ENCODE results near the gene GLI2. TPM values are rescaled to one million over a fixed set of nuclear protein-coding genes. Genes with fewer than 3 reads are reported as not detected.

Gene GLI2
- total and polyA plus RNA-seq, 2 experiments from 2014 or later, result 53.6 to 57.0 TPM

DNA sequence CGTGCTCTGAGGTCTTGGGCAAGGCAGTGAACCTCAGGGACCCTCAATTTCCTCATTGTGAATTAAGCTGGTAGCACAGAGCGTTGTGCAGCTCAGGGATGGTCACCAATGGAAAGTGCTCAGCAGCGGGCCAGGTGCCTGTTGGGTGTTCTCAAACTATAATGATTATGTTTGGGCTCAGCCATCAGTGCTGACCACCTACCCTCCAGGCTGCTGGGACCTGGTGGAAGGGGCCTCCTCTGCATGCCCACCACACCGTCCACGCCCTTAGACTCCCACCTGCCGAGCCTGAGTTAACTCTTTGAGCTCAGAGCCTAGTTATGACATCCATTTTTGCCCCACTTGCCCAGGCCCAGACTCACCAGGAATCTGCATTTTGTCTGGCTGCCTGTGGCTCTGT is 35.0 kb downstream of the GLI2 start:
- Histone ChIP-seq H3K4me1 (ENCODE audit: insufficient read depth) (peaks cover 58% of the 10 kb centered on the region), H3F3A (replicated peaks; ENCODE audit: low read depth) (0 out of 2 replicates have a peak, but pooled peaks cover 9% of the 10 kb centered on the region), H2AFZ (no peak overlapping the region), H4K20me1 (replicated peaks; ENCODE audit: insufficient read depth) (peaks cover 72% of the 10 kb centered on the region), H3K4me2 (0 out of 2 replicates have a peak overlapping the region, but pooled peaks have one; percentile 37), H3K27ac (ENCODE audit: low read depth) (no peak overlapping the region), H3K36me3 (ENCODE audit: insufficient read depth) (no peaks in the 10 kb centered on the region), H3K9me2 (ENCODE audit: insufficient read depth) (no peaks in the 10 kb centered on the region), H3K79me2 (replicated peaks; ENCODE audit: insufficient read depth) (peaks cover 98% of the 10 kb centered on the region), H3K27me3 (ENCODE audit: insufficient read depth) (no peaks in the 10 kb centered on the region), H3K4me3 (no peak overlapping the region)
- no peaks in the 10 kb centered on the region for H3K36me3 Mint-ChIP-seq (ENCODE audit: low read depth)
- no peak overlapping the region for H3K27ac Mint-ChIP-seq
- peaks cover 87% of the 10 kb centered on the region for H3K4me1 Mint-ChIP-seq
- TF ChIP-seq STAT1 (IDR thresholded peaks at IDR 0.05; ENCODE audit: unreplicated experiment) (no peak), ZNF114 (CRISPR knock-in tag; IDR thresholded peaks at IDR 0.05) (no peak), EZH2 (IDR thresholded peaks at IDR 0.05; ENCODE audit: low read depth, unreplicated experiment) (no peak), EZH2phosphoT487 (IDR thresholded peaks at IDR 0.05; ENCODE audit: unreplicated experiment) (no peak), NANOG (IDR thresholded peaks at IDR 0.05; ENCODE audit: borderline replicate concordance) (no peak)
- TF ChIP-seq, protein P1, sequence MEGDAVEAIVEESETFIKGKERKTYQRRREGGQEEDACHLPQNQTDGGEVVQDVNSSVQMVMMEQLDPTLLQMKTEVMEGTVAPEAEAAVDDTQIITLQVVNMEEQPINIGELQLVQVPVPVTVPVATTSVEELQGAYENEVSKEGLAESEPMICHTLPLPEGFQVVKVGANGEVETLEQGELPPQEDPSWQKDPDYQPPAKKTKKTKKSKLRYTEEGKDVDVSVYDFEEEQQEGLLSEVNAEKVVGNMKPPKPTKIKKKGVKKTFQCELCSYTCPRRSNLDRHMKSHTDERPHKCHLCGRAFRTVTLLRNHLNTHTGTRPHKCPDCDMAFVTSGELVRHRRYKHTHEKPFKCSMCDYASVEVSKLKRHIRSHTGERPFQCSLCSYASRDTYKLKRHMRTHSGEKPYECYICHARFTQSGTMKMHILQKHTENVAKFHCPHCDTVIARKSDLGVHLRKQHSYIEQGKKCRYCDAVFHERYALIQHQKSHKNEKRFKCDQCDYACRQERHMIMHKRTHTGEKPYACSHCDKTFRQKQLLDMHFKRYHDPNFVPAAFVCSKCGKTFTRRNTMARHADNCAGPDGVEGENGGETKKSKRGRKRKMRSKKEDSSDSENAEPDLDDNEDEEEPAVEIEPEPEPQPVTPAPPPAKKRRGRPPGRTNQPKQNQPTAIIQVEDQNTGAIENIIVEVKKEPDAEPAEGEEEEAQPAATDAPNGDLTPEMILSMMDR (conservative IDR thresholded peaks at IDR 0.05; ENCODE audit: low read depth in 2 of 2), result no peak
- TF ChIP-seq, protein P2, sequence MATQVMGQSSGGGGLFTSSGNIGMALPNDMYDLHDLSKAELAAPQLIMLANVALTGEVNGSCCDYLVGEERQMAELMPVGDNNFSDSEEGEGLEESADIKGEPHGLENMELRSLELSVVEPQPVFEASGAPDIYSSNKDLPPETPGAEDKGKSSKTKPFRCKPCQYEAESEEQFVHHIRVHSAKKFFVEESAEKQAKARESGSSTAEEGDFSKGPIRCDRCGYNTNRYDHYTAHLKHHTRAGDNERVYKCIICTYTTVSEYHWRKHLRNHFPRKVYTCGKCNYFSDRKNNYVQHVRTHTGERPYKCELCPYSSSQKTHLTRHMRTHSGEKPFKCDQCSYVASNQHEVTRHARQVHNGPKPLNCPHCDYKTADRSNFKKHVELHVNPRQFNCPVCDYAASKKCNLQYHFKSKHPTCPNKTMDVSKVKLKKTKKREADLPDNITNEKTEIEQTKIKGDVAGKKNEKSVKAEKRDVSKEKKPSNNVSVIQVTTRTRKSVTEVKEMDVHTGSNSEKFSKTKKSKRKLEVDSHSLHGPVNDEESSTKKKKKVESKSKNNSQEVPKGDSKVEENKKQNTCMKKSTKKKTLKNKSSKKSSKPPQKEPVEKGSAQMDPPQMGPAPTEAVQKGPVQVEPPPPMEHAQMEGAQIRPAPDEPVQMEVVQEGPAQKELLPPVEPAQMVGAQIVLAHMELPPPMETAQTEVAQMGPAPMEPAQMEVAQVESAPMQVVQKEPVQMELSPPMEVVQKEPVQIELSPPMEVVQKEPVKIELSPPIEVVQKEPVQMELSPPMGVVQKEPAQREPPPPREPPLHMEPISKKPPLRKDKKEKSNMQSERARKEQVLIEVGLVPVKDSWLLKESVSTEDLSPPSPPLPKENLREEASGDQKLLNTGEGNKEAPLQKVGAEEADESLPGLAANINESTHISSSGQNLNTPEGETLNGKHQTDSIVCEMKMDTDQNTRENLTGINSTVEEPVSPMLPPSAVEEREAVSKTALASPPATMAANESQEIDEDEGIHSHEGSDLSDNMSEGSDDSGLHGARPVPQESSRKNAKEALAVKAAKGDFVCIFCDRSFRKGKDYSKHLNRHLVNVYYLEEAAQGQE (IDR thresholded peaks at IDR 0.05; ENCODE audit: unreplicated experiment), result no peak
- TF ChIP-seq, protein P3, sequence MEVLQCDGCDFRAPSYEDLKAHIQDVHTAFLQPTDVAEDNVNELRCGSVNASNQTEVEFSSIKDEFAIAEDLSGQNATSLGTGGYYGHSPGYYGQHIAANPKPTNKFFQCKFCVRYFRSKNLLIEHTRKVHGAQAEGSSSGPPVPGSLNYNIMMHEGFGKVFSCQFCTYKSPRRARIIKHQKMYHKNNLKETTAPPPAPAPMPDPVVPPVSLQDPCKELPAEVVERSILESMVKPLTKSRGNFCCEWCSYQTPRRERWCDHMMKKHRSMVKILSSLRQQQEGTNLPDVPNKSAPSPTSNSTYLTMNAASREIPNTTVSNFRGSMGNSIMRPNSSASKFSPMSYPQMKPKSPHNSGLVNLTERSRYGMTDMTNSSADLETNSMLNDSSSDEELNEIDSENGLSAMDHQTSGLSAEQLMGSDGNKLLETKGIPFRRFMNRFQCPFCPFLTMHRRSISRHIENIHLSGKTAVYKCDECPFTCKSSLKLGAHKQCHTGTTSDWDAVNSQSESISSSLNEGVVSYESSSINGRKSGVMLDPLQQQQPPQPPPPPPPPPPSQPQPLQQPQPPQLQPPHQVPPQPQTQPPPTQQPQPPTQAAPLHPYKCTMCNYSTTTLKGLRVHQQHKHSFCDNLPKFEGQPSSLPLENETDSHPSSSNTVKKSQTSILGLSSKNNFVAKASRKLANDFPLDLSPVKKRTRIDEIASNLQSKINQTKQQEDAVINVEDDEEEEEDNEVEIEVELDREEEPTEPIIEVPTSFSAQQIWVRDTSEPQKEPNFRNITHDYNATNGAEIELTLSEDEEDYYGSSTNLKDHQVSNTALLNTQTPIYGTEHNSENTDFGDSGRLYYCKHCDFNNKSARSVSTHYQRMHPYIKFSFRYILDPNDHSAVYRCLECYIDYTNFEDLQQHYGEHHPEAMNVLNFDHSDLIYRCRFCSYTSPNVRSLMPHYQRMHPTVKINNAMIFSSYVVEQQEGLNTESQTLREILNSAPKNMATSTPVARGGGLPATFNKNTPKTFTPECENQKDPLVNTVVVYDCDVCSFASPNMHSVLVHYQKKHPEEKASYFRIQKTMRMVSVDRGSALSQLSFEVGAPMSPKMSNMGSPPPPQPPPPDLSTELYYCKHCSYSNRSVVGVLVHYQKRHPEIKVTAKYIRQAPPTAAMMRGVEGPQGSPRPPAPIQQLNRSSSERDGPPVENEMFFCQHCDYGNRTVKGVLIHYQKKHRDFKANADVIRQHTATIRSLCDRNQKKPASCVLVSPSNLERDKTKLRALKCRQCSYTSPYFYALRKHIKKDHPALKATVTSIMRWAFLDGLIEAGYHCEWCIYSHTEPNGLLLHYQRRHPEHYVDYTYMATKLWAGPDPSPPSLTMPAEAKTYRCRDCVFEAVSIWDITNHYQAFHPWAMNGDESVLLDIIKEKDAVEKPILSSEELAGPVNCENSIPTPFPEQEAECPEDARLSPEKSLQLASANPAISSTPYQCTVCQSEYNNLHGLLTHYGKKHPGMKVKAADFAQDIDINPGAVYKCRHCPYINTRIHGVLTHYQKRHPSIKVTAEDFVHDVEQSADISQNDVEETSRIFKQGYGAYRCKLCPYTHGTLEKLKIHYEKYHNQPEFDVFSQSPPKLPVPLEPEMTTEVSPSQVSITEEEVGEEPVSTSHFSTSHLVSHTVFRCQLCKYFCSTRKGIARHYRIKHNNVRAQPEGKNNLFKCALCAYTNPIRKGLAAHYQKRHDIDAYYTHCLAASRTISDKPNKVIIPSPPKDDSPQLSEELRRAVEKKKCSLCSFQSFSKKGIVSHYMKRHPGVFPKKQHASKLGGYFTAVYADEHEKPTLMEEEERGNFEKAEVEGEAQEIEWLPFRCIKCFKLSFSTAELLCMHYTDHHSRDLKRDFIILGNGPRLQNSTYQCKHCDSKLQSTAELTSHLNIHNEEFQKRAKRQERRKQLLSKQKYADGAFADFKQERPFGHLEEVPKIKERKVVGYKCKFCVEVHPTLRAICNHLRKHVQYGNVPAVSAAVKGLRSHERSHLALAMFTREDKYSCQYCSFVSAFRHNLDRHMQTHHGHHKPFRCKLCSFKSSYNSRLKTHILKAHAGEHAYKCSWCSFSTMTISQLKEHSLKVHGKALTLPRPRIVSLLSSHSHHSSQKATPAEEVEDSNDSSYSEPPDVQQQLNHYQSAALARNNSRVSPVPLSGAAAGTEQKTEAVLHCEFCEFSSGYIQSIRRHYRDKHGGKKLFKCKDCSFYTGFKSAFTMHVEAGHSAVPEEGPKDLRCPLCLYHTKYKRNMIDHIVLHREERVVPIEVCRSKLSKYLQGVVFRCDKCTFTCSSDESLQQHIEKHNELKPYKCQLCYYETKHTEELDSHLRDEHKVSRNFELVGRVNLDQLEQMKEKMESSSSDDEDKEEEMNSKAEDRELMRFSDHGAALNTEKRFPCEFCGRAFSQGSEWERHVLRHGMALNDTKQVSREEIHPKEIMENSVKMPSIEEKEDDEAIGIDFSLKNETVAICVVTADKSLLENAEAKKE (CRISPR knock-in tag; IDR thresholded peaks at IDR 0.05), result no peak
- H3K27me3 Mint-ChIP-seq (ENCODE audit: insufficient read depth, low read depth, poor library complexity), result peaks cover 15% of the 10 kb centered on the region
- H3K4me3 Mint-ChIP-seq, result no peak overlapping the region
- no peaks in the 10 kb centered on the region for H3K9me3 Mint-ChIP-seq
- DNase-seq (ENCODE audit: low spot score) (no peak), ATAC-seq (no peak)
